ENCODE measurements around the gene RFX4. TPM values are rescaled to one million over a fixed set of nuclear protein-coding genes. Genes with fewer than 3 reads are reported as not detected.
A peak's percentile ranks its signal among the peaks of the same experiment; 100 is the strongest.

The RFX4 gene
- total and polyA plus RNA-seq, 2 donors from 2014 or later, result not detected

GRCh38 chr12:106552228-106552627, 30.6 kb upstream of the RFX4 start:
- Histone ChIP-seq H3K4me1 (ENCODE audit: control insufficient read depth in 2 of 3, insufficient read depth in 2 of 3, low read depth in 1 of 3, low read length in 3 of 3) (no peaks in the 10 kb centered on the region), H3K9ac (ENCODE audit: low read length in 3 of 3) (no peak overlapping the region), H3K4me3 (ENCODE audit: low read length in 3 of 3) (no peak overlapping the region), H3K27me3 (ENCODE audit: control insufficient read depth, insufficient read depth, low read length) (no peaks in the 10 kb centered on the region), H3K9me3 (ENCODE audit: control insufficient read depth in 2 of 3, insufficient read depth in 1 of 3, low read length in 3 of 3) (no peaks in the 10 kb centered on the region), H3K27ac (ENCODE audit: low read depth in 2 of 2, low read length in 2 of 2) (no peak overlapping the region), H3K36me3 (ENCODE audit: control insufficient read depth in 2 of 3, insufficient read depth in 3 of 3, low read length in 3 of 3) (no peaks in the 10 kb centered on the region)
- intact Hi-C loops (cut with DNase I), result no loop called here
- FAIRE-seq (no peak), DNase-seq (no peak)
- no peak for TF ChIP-seq CTCF (IDR thresholded peaks at IDR 0.05; ENCODE audit: borderline replicate concordance, extremely low read depth, insufficient read depth)

- FAIRE-seq (no peak), DNase-seq (no peak)
- Histone ChIP-seq H3K27me3 (ENCODE audit: control insufficient read depth, insufficient read depth, low read length) (no peaks in the 10 kb centered on the region), H3K27ac (ENCODE audit: low read depth in 2 of 2, low read length in 2 of 2) (no peak overlapping the region), H3K4me3 (ENCODE audit: low read length in 3 of 3) (no peak overlapping the region), H3K4me1 (ENCODE audit: control insufficient read depth in 2 of 3, insufficient read depth in 2 of 3, low read depth in 1 of 3, low read length in 3 of 3) (no peaks in the 10 kb centered on the region), H3K9me3 (ENCODE audit: control insufficient read depth in 2 of 3, insufficient read depth in 1 of 3, low read length in 3 of 3) (peaks cover 0 to 5% (median 0%) of the 10 kb centered on the region in 3 donors), H3K36me3 (ENCODE audit: control insufficient read depth in 2 of 3, insufficient read depth in 3 of 3, low read length in 3 of 3) (no peaks in the 10 kb centered on the region), H3K9ac (ENCODE audit: low read length in 3 of 3) (no peak overlapping the region)
- TF ChIP-seq CTCF (IDR thresholded peaks at IDR 0.05; ENCODE audit: borderline replicate concordance, extremely low read depth, insufficient read depth), result no peak
- intact Hi-C loops (cut with DNase I), result no loop called here
Measured at GRCh38 chr12:106564678-106565329, 18.0 kb upstream of the RFX4 start.

GRCh38 chr12:106566771-106567170, 16.0 kb upstream of the RFX4 start:
- Histone ChIP-seq H3K9ac (ENCODE audit: low read length in 3 of 3) (no peak overlapping the region), H3K4me1 (ENCODE audit: control insufficient read depth in 2 of 3, insufficient read depth in 2 of 3, low read depth in 1 of 3, low read length in 3 of 3) (no peaks in the 10 kb centered on the region), H3K27me3 (ENCODE audit: control insufficient read depth, insufficient read depth, low read length) (no peaks in the 10 kb centered on the region), H3K9me3 (ENCODE audit: control insufficient read depth in 2 of 3, insufficient read depth in 1 of 3, low read length in 3 of 3) (no peaks in the 10 kb centered on the region), H3K36me3 (ENCODE audit: control insufficient read depth in 2 of 3, insufficient read depth in 3 of 3, low read length in 3 of 3) (no peaks in the 10 kb centered on the region), H3K27ac (ENCODE audit: low read depth in 2 of 2, low read length in 2 of 2) (no peak overlapping the region), H3K4me3 (ENCODE audit: low read length in 3 of 3) (no peak overlapping the region)
- intact Hi-C loops (cut with DNase I), result no loop called here
- TF ChIP-seq CTCF (IDR thresholded peaks at IDR 0.05; ENCODE audit: borderline replicate concordance, extremely low read depth, insufficient read depth), result no peak
- FAIRE-seq (no peak), DNase-seq (no peak)

GRCh38 chr12:106573239-106573638, 9.6 kb upstream of the RFX4 start:
- TF ChIP-seq CTCF (IDR thresholded peaks at IDR 0.05; ENCODE audit: borderline replicate concordance, extremely low read depth, insufficient read depth), result no peak
- H3K4me1 ChIP-seq (ENCODE audit: control insufficient read depth in 2 of 3, insufficient read depth in 2 of 3, low read depth in 1 of 3, low read length in 3 of 3), result no peaks in the 10 kb centered on the region
- peak; percentile 32 for FAIRE-seq
- peaks cover 2% of the 10 kb centered on the region for H3K27me3 ChIP-seq (ENCODE audit: control insufficient read depth, insufficient read depth, low read length)
- H3K9ac ChIP-seq (ENCODE audit: low read length in 3 of 3), result no peak overlapping the region
- no peaks in the 10 kb centered on the region for H3K9me3 ChIP-seq (ENCODE audit: control insufficient read depth in 2 of 3, insufficient read depth in 1 of 3, low read length in 3 of 3)
- no peak for DNase-seq
- intact Hi-C loops (cut with DNase I), result no loop called here
- H3K27ac ChIP-seq (ENCODE audit: low read depth in 2 of 2, low read length in 2 of 2), result no peak overlapping the region
- no peak overlapping the region for H3K4me3 ChIP-seq (ENCODE audit: low read length in 3 of 3)
- no peaks in the 10 kb centered on the region for H3K36me3 ChIP-seq (ENCODE audit: control insufficient read depth in 2 of 3, insufficient read depth in 3 of 3, low read length in 3 of 3)
